NCI-H226 (cell line): ENCODE results near the gene ZDHHC5.
"Not testable (repeated sequence)": the region's sequence is repeated elsewhere in the genome, so short reads cannot be mapped to it uniquely, and the experiment has no call there.

ENCODE experiments used
- DNase-seq: peaks from one replicate; pipeline ENCODE4 v3.0.0-alpha.2; 2015

The ZDHHC5 gene

GRCh38 chr11:57644748-57645688, 22.9 kb upstream of the ZDHHC5 start:
- no peak for DNase-seq

GRCh38 chr11:57645689-57646085, 22.2 kb upstream of the ZDHHC5 start:
- no peak for DNase-seq

- no peak for DNase-seq
These were observed 21.6 kb upstream of the ZDHHC5 start for GRCh38 chr11:57646194-57646798.

- DNase-seq: no peak
These were observed 21.1 kb upstream of the ZDHHC5 start for GRCh38 chr11:57646799-57647303.

- no peak for DNase-seq
These were observed 20.5 kb upstream of the ZDHHC5 start for GRCh38 chr11:57647372-57647771.

GRCh38 chr11:57647960-57648800, 19.7 kb upstream of the ZDHHC5 start:
- DNase-seq: no peak

- peak; percentile 54 for DNase-seq
These were observed 18.8 kb upstream of the ZDHHC5 start for GRCh38 chr11:57648801-57649735.

- DNase-seq: peak; percentile 74
These were observed 17.8 kb upstream of the ZDHHC5 start, which contains the start of gene YPEL4 for GRCh38 chr11:57649826-57650738. TSS of gene YPEL4 (minus strand) at chr11:57649912. CDS start at chr11:57647107, 2,805 bp downstream.

- no peak for DNase-seq
These were observed 17.2 kb upstream of the ZDHHC5 start for GRCh38 chr11:57650739-57651090.

- no peak for DNase-seq
These were observed 16.5 kb upstream of the ZDHHC5 start for GRCh38 chr11:57651408-57651807.

- not testable (repeated sequence) for DNase-seq
These were observed 15.7 kb upstream of the ZDHHC5 start for GRCh38 chr11:57652230-57652629.

GRCh38 chr11:57652662-57653061, 15.3 kb upstream of the ZDHHC5 start:
- no peak for DNase-seq

- no peak for DNase-seq
These were observed 14.8 kb upstream of the ZDHHC5 start for GRCh38 chr11:57653163-57653562.

GRCh38 chr11:57656885-57657193, 11.1 kb upstream of the ZDHHC5 start:
- DNase-seq: no peak

- peak; percentile 98 for DNase-seq
These were observed 10.5 kb upstream of the ZDHHC5 start, which contains the start of gene CLP1 for GRCh38 chr11:57657194-57658022. TSS of gene CLP1 (plus strand) at chr11:57657762. CDS start at chr11:57659477, 1,715 bp downstream.

GRCh38 chr11:57658023-57658361, 9.9 kb upstream of the ZDHHC5 start:
- no peak for DNase-seq

- no peak for DNase-seq
These were observed 8.2 kb upstream of the ZDHHC5 start for GRCh38 chr11:57659669-57660068.

- DNase-seq: no peak
These were observed 5.0 kb upstream of the ZDHHC5 start for GRCh38 chr11:57662893-57663292.

- DNase-seq: no peak
These were observed 3.9 kb upstream of the ZDHHC5 start for GRCh38 chr11:57663975-57664374.

- DNase-seq: peak; percentile 94
These were observed 688 bp upstream of the ZDHHC5 start for GRCh38 chr11:57667117-57667735.
